Hepatocyte (in vitro differentiated cells): Measurements from ENCODE around the gene CCDC47. TPM values are rescaled to one million over a fixed set of nuclear protein-coding genes. Genes with fewer than 3 reads are reported as not detected.

Experiments used
- DNase-seq: peaks from one replicate; pipeline ENCODE4 v3.0.0-alpha.2; 2016; ENCODE audit warnings: low spot score
- H2AFZ ChIP-seq: fragments of 200-600 bp; sonication (generic); 2 replicates; pipeline ENCODE4 v1.6.0; 2016; ENCODE audit warnings: antibody characterized with exemption, mild to moderate bottlenecking
- H3K27ac ChIP-seq: fragments of 200-600 bp; sonication (generic); 2 replicates; pipeline ENCODE4 v1.5.1; 2016; ENCODE audit warnings: mild to moderate bottlenecking
- H3K27me3 ChIP-seq: fragments of 200-600 bp; sonication (generic); 2 replicates; pipeline ENCODE4 v1.6.1; 2016
- H3K36me3 ChIP-seq: fragments of 200-600 bp; sonication (generic); replicated peaks from 2 replicates; pipeline ENCODE4 v1.5.1; 2016; ENCODE audit warnings: low read depth; ENCODE audit not compliant: insufficient read depth
- H3K4me1 ChIP-seq: fragments of 200-600 bp; sonication (generic); 2 replicates; pipeline ENCODE4 v1.5.1; 2016; ENCODE audit warnings: mild to moderate bottlenecking, moderate library complexity; ENCODE audit not compliant: insufficient read depth
- H3K4me2 ChIP-seq: fragments of 200-600 bp; sonication (generic); 2 replicates; pipeline ENCODE4 v1.6.0; 2016
- H3K4me3 ChIP-seq: fragments of 200-600 bp; sonication (generic); 2 replicates; pipeline ENCODE4 v1.5.1; 2016; ENCODE audit warnings: mild to moderate bottlenecking
- H3K79me2 ChIP-seq: fragments of 200-600 bp; sonication (generic); 2 replicates; pipeline ENCODE4 v1.6.0; 2017; ENCODE audit warnings: mild to moderate bottlenecking
- H3K9me2 ChIP-seq: fragments of 200-600 bp; sonication (generic); replicated peaks from 2 replicates; pipeline ENCODE4 v1.6.0; 2017; ENCODE audit warnings: mild to moderate bottlenecking; ENCODE audit not compliant: insufficient read depth
- H3K9me3 ChIP-seq: fragments of 200-600 bp; sonication (generic); 2 replicates; pipeline ENCODE4 v1.5.1; 2016; ENCODE audit warnings: low read depth, mild to moderate bottlenecking
- H4K20me1 ChIP-seq: fragments of 200-600 bp; sonication (generic); 2 replicates; pipeline ENCODE4 v1.6.0; 2016; ENCODE audit warnings: mild to moderate bottlenecking; ENCODE audit not compliant: insufficient read depth, poor library complexity, severe bottlenecking
- CTCF ChIP-seq: fragments of 200-600 bp; sonication (generic); IDR thresholded peaks from 2 replicates; pipeline ENCODE4 v1.5.1; 2016; ENCODE audit warnings: antibody characterized with exemption, mild to moderate bottlenecking; ENCODE audit not compliant: poor library complexity
- EZH2 ChIP-seq: fragments of 200-600 bp; sonication (generic); IDR thresholded peaks from 2 replicates; pipeline ENCODE4 v1.6.1; 2016; ENCODE audit warnings: antibody characterized with exemption, mild to moderate bottlenecking, borderline replicate concordance
- EZH2phosphoT487 ChIP-seq: fragments of 200-600 bp; sonication (generic); IDR thresholded peaks from one replicate; pipeline ENCODE4 v1.6.1; 2018; ENCODE audit warnings: antibody characterized with exemption, mild to moderate bottlenecking, low read depth, moderate library complexity; ENCODE audit not compliant: unreplicated experiment, severe bottlenecking
- WGBS: methylation state at CpG from one replicate; pipeline ENCODE4 v1.1.6; 2016; ENCODE audit warnings: low lambda C conversion rate; ENCODE audit errors: missing lambda C conversion rate; 5-methylcytosine and 5-hydroxymethylcytosine counted together
- polyA plus RNA-seq: library from polyadenylated mRNA; unstranded; fragments of >200 nt; fragmentation: Nextera tagmentation; extraction: Ambion mirVana; gene quantifications from 2 replicates; pipeline ENCODE4 v1.2.1, GENCODE V29; 2016
- total RNA-seq: library from RNA; depleted of rRNA; stranded (reverse); fragments of >200 nt; gene quantifications from 2 replicates; pipeline ENCODE4 v1.2.3, GENCODE V29; 2014

Gene CCDC47
- total and polyA plus RNA-seq, 2 experiments from 2014 or later = 77.8 to 82.7 TPM

- TF ChIP-seq EZH2 = no peak
- TF ChIP-seq CTCF = no peak
- no peak for TF ChIP-seq EZH2phosphoT487
- H3K79me2 ChIP-seq = no peaks in the 10 kb centered on the region
- H3K4me3 ChIP-seq = no peak overlapping the region
- H3K9me2 ChIP-seq = no peaks in the 10 kb centered on the region
- H3K27ac ChIP-seq = no peak overlapping the region
- H3K27me3 ChIP-seq = no peaks in the 10 kb centered on the region
- no peaks in the 10 kb centered on the region for H3K9me3 ChIP-seq
- no peak overlapping the region for H3K4me2 ChIP-seq
- H2AFZ ChIP-seq = no peak overlapping the region
- H3K4me1 ChIP-seq = peaks cover 7% of the 10 kb centered on the region
- 92% methylated on average over 9 of the region's 9 CpGs for WGBS
- no peaks in the 10 kb centered on the region for H4K20me1 ChIP-seq
- no peaks in the 10 kb centered on the region for H3K36me3 ChIP-seq
- DNase-seq = no peak
Measured at GRCh38 chr17:63704836-63705235, 68.6 kb downstream of the CCDC47 start.

- 93% methylated on average over 11 of the region's 11 CpGs for WGBS
- Histone ChIP-seq H3K27ac (no peak overlapping the region), H4K20me1 (no peaks in the 10 kb centered on the region), H3K79me2 (no peaks in the 10 kb centered on the region), H3K4me2 (no peak overlapping the region), H3K4me3 (no peak overlapping the region), H3K9me3 (no peaks in the 10 kb centered on the region), H3K9me2 (no peaks in the 10 kb centered on the region), H3K4me1 (peaks cover 9% of the 10 kb centered on the region), H3K27me3 (no peaks in the 10 kb centered on the region), H2AFZ (no peak overlapping the region), H3K36me3 (no peaks in the 10 kb centered on the region)
- TF ChIP-seq EZH2 (no peak), CTCF (no peak), EZH2phosphoT487 (no peak)
- no peak for DNase-seq
Measured at GRCh38 chr17:63704259-63704576, 69.2 kb downstream of the CCDC47 start.

GRCh38 chr17:63703556-63704258 is 69.7 kb downstream of the CCDC47 start:
- no peak for DNase-seq
- no peaks in the 10 kb centered on the region for H3K9me2 ChIP-seq
- H3K4me2 ChIP-seq = no peak overlapping the region
- H3K36me3 ChIP-seq = no peaks in the 10 kb centered on the region
- H3K79me2 ChIP-seq = no peaks in the 10 kb centered on the region
- no peak overlapping the region for H2AFZ ChIP-seq
- H3K9me3 ChIP-seq = no peaks in the 10 kb centered on the region
- H3K27me3 ChIP-seq = no peaks in the 10 kb centered on the region
- WGBS = over 99% methylated on average over 15 of the region's 16 CpGs
- no peak for TF ChIP-seq EZH2
- TF ChIP-seq EZH2phosphoT487 = no peak
- no peak for TF ChIP-seq CTCF
- H4K20me1 ChIP-seq = no peaks in the 10 kb centered on the region
- H3K4me1 ChIP-seq = peaks cover 14% of the 10 kb centered on the region
- H3K27ac ChIP-seq = no peak overlapping the region
- H3K4me3 ChIP-seq = no peak overlapping the region

- H2AFZ ChIP-seq = no peak overlapping the region
- no peaks in the 10 kb centered on the region for H3K9me3 ChIP-seq
- H3K79me2 ChIP-seq = no peaks in the 10 kb centered on the region
- 94% methylated on average over 5 of the region's 5 CpGs for WGBS
- peaks cover 15% of the 10 kb centered on the region for H3K4me1 ChIP-seq
- no peaks in the 10 kb centered on the region for H3K27me3 ChIP-seq
- H3K9me2 ChIP-seq = no peaks in the 10 kb centered on the region
- no peak overlapping the region for H3K4me3 ChIP-seq
- H3K27ac ChIP-seq = no peak overlapping the region
- no peaks in the 10 kb centered on the region for H3K36me3 ChIP-seq
- H4K20me1 ChIP-seq = no peaks in the 10 kb centered on the region
- no peak overlapping the region for H3K4me2 ChIP-seq
- TF ChIP-seq EZH2 = no peak
- no peak for TF ChIP-seq EZH2phosphoT487
- TF ChIP-seq CTCF = no peak
- no peak for DNase-seq
Measured at GRCh38 chr17:63703029-63703428, 70.4 kb downstream of the CCDC47 start.
